22Rv1 (cell line): Measurements from ENCODE around the gene LRP5.

ENCODE experiments used
- CTCF ChIP-seq: fragments of 450-650 bp; IDR thresholded peaks from 2 replicates; pipeline ENCODE4 v1.5.1; 2017; ENCODE audit warnings: mild to moderate bottlenecking
- ZFX ChIP-seq: fragments of 450-650 bp; IDR thresholded peaks from 2 replicates; pipeline ENCODE4 v1.6.1; 2017; ENCODE audit warnings: antibody characterized with exemption, borderline replicate concordance

- TF ChIP-seq CTCF: no peak
- TF ChIP-seq ZFX: no peak
Observed at GRCh38 chr11:68424101-68424632, 111.8 kb downstream of the LRP5 start.
